ENCODE results near the gene HLA-DOB.

The HLA-DOB gene

GRCh38 chr6:32816746-32817204 lies at the start of gene HLA-DOB:
HLA-DOB (minus strand) TSS chr6:32817002; CDS start chr6:32816951, 51 bp downstream.
- DNase-seq, result peak; percentile 14

DNA sequence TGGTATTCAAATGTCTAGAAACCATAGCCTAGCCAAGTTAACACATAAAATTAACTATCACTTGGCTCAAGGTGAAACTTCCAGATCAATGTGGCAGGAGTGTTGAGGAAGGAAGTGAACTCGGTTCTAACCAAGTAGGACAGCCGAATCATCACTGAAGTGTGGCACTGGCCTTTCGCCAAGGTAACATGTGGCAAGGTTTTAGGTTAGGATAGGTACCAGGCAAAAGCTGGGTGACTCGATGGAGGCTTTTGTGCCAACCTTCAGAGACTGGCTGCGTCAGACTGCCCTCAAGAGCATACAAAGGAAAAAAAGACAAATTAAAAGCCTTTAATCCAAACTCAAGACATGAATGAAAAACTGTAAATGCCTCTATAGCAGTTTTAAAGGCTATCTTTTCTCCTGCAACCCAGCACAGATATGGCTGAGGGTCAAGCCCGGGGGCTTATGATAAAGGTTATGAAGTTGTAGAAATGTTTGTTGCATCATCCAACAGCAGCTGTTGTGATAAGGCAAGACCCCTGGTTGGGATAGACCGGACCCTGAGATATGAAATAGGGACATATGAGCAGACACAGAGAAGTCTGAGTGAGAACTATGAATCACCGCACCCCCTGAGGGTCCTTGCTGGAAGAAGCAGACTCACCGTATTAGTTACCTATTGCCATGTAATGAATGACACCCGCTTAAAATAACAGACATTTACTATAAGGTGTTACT lies 49.1 kb upstream of the HLA-DOB start:
- DNase-seq, result no peak

DNA sequence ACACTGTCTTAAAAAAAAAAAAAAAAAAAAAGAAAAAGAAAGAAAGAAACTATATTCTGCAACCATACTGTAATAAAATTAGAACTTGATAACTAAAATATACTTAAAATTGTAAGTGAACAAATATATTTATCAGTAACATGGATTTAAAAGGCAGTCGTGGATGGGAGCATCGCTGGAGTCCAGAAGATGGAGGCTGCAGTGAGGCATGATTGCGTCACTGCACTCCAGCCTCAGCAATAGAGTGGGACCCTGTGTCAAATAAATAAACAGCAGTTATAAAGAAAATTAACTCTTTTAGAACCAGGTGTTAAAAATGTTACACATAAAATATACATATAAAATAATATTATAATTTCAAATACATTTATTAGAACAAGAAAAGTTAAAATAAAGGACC lies 45.9 kb upstream of the HLA-DOB start:
- no peak for DNase-seq

DNA sequence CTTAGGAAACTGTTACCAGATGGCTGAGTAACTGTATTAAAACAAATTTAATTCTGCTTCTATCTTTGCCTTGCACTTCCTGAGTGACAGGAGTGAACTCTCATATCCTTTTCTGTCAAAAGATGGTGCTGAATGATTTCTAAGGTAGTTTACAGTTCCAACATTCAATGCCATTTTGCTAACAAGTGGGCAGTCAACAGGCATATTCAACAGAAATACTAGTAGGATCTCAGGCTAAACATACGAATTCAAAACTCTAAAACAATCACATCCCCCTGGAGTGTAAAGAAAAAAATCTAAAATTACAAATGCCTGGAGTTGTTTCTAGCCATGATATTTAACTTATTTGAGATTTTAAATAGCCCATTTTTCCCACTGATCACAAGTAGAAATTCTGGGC lies 43.9 kb upstream of the HLA-DOB start:
- DNase-seq, result no peak

GRCh38 chr6:32858194-32858593 lies 41.4 kb upstream of the HLA-DOB start:
- no peak for DNase-seq

- no peak for DNase-seq
These were observed 40.5 kb upstream of the HLA-DOB start for GRCh38 chr6:32857156-32857891.

DNA sequence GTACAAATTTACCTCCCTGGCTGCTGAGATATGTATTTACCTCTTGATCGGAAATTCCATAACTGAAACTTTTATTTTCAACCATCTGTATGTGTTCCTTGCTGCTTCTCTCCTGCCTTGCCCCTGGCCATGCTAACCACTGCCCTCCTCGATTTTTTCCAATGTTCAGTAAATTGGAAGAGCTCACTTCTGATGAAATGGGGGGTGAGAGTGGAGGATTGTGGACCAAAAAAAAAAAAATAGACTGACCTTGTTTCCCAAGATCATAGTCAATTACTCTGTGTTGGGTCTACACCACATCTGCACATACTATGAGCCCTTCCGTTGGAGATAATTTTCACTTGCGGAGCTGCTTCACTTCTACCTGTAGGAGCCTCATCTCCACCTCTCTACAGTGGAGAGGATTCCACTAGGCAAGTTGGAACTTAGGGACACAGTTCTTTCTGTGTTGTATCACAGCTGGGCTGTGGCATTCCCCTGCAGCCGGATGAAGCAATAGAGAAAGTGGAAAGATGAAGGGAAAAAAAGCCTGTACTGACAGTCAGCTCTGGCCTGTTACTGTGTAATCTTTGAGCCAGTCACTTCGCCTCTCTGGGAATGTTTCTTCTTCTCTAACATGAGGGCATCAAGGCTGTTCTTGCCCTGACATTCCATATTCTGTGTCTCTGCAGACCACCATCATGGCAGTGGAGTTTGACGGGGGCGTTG lies 38.8 kb upstream of the HLA-DOB start:
- DNase-seq, result no peak

GRCh38 chr6:32854376-32855178 lies 37.8 kb upstream of the HLA-DOB start:
- DNase-seq, result peak; percentile 59

DNA sequence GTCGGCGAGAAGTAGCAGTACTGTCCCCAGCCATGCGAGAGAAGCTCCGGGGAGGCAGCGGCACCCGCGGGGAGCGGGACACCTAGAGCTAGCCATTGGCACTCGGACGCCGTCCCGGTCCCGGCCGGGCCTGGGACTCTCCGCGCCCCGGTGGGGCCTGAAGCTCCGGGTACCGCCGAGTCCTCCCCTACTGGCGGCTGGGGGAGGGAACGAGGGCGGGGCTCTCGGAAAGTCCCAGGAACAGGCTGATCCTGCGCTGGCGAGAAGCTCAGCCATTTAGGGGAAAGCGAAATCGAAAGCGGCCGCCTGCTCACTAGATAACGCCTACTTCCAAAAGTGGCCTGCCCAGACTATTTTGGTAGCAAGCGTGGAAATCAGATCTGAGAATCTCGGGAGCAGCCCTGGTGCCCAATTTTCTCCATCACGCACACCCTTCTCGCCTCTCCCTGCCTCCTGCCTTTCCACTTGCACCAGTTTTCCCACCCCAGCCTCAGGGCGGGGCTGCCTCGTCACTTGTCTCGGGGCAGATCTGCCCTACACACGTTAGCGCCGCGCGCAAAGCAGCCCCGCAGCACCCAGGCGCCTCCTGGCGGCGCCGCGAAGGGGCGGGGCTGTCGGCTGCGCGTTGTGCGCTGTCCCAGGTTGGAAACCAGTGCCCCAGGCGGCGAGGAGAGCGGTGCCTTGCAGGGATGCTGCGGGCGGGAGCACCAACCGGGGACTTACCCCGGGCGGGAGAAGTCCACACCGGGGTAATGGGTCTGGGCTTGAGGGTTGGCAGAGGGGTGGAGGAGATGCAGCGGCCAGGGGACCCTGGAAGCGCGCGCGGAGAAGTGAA lies 37.0 kb upstream of the HLA-DOB start, which contains the start of the genes PSMB9 and TAP1:
Gene PSMB9, plus strand, starts transcription at position 652 of the 835 bp plus-strand sequence. Its CDS starts 38 bp downstream, at position 690.
Gene TAP1, minus strand, starts transcription at position 164 of the 835 bp plus-strand sequence. Its CDS starts 68 bp downstream, at position 96.
- peak; percentile 95 for DNase-seq

DNA sequence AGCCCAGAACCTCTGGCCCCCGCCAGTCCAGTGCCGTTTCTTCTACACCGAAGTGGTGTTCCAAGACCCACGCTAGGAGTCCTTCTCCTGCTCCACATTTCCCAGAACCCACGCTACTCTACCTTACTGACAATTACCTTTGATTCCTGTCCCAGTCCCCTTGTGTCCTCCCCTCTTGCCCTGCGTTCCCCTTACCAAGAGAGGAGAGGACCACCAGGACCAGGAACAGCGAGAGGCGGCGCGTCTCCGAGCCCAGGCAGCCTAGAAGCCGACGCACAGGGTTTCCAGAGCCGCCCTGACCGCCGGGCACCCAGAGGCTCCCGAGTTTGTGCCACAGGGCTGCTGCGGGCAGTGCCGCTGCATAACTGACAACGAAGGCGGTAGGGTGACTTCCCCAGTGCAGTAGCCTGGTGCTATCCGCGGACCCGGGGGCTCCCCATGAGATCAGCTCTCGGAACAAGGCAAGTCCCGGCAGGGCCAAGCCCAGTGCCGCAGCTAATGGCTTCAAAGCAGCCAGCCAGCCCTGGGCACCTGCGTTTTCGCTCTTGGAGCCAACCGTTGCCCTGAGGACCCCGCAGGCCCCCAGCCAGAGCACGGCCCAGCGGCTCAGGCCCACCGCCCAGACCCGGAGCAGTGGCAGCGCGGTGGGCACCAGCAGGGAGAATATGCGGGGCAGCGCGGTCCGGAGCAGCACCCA lies 36.2 kb upstream of the HLA-DOB start:
- DNase-seq, result peak; percentile 46

DNA sequence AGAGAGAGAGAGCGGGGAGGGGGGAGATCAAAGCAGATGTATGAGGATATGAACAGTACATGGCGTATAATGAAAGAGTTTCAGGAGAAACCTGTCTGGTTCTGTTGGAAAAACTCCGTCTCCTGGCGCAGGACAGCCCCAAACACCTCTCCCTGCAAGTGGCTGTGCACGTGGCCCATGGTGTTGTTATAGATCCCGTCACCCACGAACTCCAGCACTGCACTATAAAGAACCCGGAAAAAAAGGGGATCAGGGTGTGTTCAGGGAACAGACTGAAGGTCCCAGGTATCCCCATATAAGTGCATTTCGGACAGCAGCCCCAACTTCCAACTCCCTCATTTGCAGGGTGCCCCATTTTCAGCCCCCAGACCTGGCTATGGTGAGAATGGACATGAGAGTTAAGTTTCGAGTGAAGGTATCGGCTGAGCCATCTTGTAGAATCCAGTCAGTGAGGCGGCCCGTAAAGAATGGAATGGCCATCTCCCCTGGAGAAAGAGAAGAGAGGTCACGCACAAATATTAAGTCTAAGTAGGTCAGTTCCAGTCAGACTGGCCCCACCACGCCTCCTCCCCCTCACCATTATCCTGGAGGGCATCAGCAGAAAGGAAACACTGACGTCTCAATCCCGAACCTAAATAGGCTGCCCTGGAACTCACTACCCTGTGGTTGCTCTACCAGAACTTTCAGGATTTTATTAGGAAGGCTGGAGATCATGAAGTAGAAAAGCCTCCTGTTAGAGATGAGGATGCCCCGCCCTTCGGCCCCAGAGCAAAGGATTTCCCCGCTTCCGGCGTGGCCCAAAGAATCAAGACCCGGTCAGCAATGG lies 35.4 kb upstream of the HLA-DOB start:
- DNase-seq, result peak; percentile 40

GRCh38 chr6:32851025-32851424 lies 34.2 kb upstream of the HLA-DOB start:
- no peak for DNase-seq

- no peak for DNase-seq
These were observed 32.3 kb upstream of the HLA-DOB start for GRCh38 chr6:32849126-32849525.

DNA sequence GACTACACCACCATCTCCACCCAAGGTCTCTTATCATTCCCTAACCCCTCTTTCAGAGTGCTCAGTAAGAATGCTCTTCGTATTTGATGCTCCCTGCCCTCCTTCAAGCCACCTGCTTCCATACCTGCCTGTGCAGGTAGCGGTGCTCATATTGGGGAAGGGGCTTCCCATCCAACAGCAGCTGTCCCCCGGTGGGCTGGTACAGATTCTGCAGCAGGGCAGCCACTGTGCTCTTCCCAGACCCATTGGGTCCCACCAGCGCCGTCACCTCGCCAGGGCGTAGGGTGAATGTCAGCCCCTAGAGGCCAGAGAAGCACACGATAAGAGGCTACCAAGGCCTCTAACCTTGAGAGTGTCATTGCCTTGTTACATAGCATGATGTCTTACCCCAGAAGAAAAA lies 31.0 kb upstream of the HLA-DOB start:
- no peak for DNase-seq

- DNase-seq, result no peak
These were observed 30.2 kb upstream of the HLA-DOB start for GRCh38 chr6:32847004-32847403.

- no peak for DNase-seq
These were observed 28.6 kb upstream of the HLA-DOB start for GRCh38 chr6:32845384-32845884.

DNA sequence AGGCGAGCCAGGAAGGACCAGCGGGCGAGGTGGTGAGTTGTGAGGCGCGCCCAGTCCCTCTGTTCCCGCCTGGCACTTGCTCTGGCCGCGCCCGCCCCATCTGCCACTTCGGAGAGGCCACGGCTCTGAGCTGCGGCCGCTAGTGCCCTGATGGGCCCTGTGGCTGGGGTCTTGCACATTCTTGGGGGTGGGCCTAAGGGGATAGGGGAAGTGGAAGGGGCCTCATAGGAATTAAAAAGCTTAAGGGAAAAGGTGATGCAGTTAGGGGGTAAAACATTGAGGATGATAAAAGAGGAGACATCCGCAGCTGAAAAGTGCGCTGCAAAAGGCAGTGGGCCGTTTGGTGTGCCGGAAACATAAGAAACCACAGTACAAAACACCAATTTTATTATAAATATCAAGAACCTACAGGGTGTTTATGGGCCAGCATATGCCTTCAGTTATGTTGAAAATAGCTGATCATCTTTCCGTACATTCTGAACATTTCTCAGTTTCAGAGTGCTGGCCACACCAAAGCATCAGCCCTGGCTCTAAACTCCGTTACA lies 28.1 kb upstream of the HLA-DOB start:
- DNase-seq, result no peak

- peak; percentile 95 for DNase-seq
These were observed 27.4 kb upstream of the HLA-DOB start, which contains the start of gene PSMB8 for GRCh38 chr6:32843979-32844838. PSMB8 (minus strand) TSS chr6:32844047; CDS start chr6:32843996, 51 bp downstream.

Measured in EL (cell line).